ENCODE data around the gene GPR162.

DNA sequence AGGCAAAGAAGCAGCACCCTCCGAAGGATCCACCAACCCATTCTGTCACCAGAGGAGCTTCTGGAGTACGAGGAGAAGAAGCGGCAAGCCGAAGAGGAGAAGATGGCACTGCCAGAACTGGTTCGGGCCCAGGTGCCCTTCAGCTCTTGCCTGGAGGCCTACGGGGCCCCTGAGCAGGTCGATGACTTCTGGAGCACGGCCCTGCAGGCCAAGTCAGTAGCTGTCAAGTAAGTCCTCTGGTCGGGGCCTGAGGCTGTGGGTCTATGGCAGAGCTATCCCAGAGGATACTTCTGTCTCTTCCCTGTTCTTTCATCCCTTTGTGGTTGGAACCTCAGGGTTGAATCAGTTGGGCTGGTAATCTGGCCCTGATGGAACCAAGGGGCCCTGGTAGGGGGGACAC, 39.8 kb downstream of the GPR162 start:
- TF ChIP-seq, protein P1, sequence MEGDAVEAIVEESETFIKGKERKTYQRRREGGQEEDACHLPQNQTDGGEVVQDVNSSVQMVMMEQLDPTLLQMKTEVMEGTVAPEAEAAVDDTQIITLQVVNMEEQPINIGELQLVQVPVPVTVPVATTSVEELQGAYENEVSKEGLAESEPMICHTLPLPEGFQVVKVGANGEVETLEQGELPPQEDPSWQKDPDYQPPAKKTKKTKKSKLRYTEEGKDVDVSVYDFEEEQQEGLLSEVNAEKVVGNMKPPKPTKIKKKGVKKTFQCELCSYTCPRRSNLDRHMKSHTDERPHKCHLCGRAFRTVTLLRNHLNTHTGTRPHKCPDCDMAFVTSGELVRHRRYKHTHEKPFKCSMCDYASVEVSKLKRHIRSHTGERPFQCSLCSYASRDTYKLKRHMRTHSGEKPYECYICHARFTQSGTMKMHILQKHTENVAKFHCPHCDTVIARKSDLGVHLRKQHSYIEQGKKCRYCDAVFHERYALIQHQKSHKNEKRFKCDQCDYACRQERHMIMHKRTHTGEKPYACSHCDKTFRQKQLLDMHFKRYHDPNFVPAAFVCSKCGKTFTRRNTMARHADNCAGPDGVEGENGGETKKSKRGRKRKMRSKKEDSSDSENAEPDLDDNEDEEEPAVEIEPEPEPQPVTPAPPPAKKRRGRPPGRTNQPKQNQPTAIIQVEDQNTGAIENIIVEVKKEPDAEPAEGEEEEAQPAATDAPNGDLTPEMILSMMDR (conservative IDR thresholded peaks at IDR 0.05; ENCODE audit: low read length) = no peak
- TF ChIP-seq EZH2phosphoT487 (IDR thresholded peaks at IDR 0.05; ENCODE audit: borderline replicate concordance) = no peak

All from Loucy (cell line).